GM23338 (cell line): ENCODE data around the gene TGFBR3. TPM values are rescaled to one million over a fixed set of nuclear protein-coding genes. Genes with fewer than 3 reads are reported as not detected.

ENCODE experiments used
- ATAC-seq: fragments of 200-7000 bp; cut with Tn5 transposase; 3 replicates; pipeline ENCODE4 v1.9.1; 2020
- DNase-seq: peaks from one replicate; pipeline ENCODE4 v3.0.0-alpha.2; 2015; ENCODE audit warnings: low spot score
- H2AFZ ChIP-seq: fragments of 200-600 bp; sonication (generic); 2 replicates; pipeline ENCODE4 v1.8.0; 2016; ENCODE audit warnings: antibody characterized with exemption, mild to moderate bottlenecking, moderate library complexity
- H3F3A ChIP-seq: fragments of 200-600 bp; sonication (generic); replicated peaks from 2 replicates; pipeline ENCODE4 v1.8.0; 2017; ENCODE audit warnings: antibody characterized with exemption, mixed run types, low read depth
- H3K27ac ChIP-seq: fragments of 200-600 bp; sonication (generic); 2 replicates; pipeline ENCODE4 v1.6.1; 2016; ENCODE audit warnings: low read depth
- H3K27me3 ChIP-seq: fragments of 200-600 bp; sonication (generic); 2 replicates; pipeline ENCODE4 v1.8.0; 2016; ENCODE audit warnings: mild to moderate bottlenecking, mixed run types, moderate library complexity; ENCODE audit not compliant: insufficient read depth
- H3K36me3 ChIP-seq: fragments of 200-600 bp; sonication (generic); 2 replicates; pipeline ENCODE4 v1.8.0; 2016; ENCODE audit warnings: mild to moderate bottlenecking; ENCODE audit not compliant: insufficient read depth
- H3K4me1 ChIP-seq: fragments of 200-600 bp; sonication (generic); 2 replicates; pipeline ENCODE4 v1.8.0; 2016; ENCODE audit warnings: mild to moderate bottlenecking, moderate library complexity; ENCODE audit not compliant: insufficient read depth
- H3K4me2 ChIP-seq: fragments of 200-600 bp; sonication (generic); 2 replicates; pipeline ENCODE4 v1.7.1; 2017; ENCODE audit warnings: mixed run types
- H3K4me3 ChIP-seq: fragments of 200-600 bp; sonication (generic); 2 replicates; pipeline ENCODE4 v1.6.1; 2016; ENCODE audit warnings: mixed run types
- H3K79me2 ChIP-seq: fragments of 200-600 bp; sonication (generic); replicated peaks from 2 replicates; pipeline ENCODE4 v1.8.0; 2017; ENCODE audit warnings: mild to moderate bottlenecking; ENCODE audit not compliant: insufficient read depth
- H3K9me2 ChIP-seq: fragments of 200-600 bp; sonication (generic); 2 replicates; pipeline ENCODE4 v1.8.0; 2017; ENCODE audit not compliant: insufficient read depth
- H4K20me1 ChIP-seq: fragments of 200-600 bp; sonication (generic); replicated peaks from 2 replicates; pipeline ENCODE4 v1.8.0; 2017; ENCODE audit warnings: mild to moderate bottlenecking; ENCODE audit not compliant: insufficient read depth
- H3K27ac Mint-ChIP-seq: 2 replicates; pipeline ENCODE4 v1.8.0; 2020; ENCODE audit warnings: inconsistent platforms, mild to moderate bottlenecking, moderate library complexity, mixed read lengths
- H3K27me3 Mint-ChIP-seq: 3 replicates; pipeline ENCODE4 v1.8.0; 2022; ENCODE audit warnings: low read depth, mild to moderate bottlenecking, moderate library complexity, mixed read lengths, inconsistent platforms; ENCODE audit not compliant: insufficient read depth, poor library complexity
- H3K36me3 Mint-ChIP-seq: 3 replicates; pipeline ENCODE4 v1.8.0; 2021; ENCODE audit warnings: low read depth, mild to moderate bottlenecking, inconsistent platforms, moderate library complexity, mixed read lengths
- H3K4me1 Mint-ChIP-seq: 3 replicates; pipeline ENCODE4 v1.8.0; 2020; ENCODE audit warnings: mild to moderate bottlenecking, inconsistent platforms, mixed read lengths
- H3K4me3 Mint-ChIP-seq: 3 replicates; pipeline ENCODE4 v1.8.0; 2021; ENCODE audit warnings: moderate library complexity, mild to moderate bottlenecking, inconsistent platforms, mixed read lengths
- H3K9me3 Mint-ChIP-seq: 3 replicates; pipeline ENCODE4 v1.8.0; 2020; ENCODE audit warnings: moderate library complexity, mild to moderate bottlenecking, inconsistent platforms, mixed read lengths
- CTCF ChIP-seq, 2 experiments: fragments of 200-600 bp in 1 of 2; sonication (generic) in 1 of 2; conservative IDR thresholded peaks; 2 replicates each; pipeline versions ENCODE4 v1.5.1 to v1.6.1; 2016 to 2017; ENCODE audit warnings: antibody characterized with exemption in 2 of 2, low read depth in 2 of 2, mild to moderate bottlenecking in 2 of 2, moderate library complexity in 1 of 2
- EZH2 ChIP-seq: fragments of 200-600 bp; sonication (generic); IDR thresholded peaks from one replicate; pipeline ENCODE4 v1.8.0; 2017; ENCODE audit warnings: antibody characterized with exemption, mild to moderate bottlenecking, low read depth; ENCODE audit not compliant: unreplicated experiment
- JUNB ChIP-seq: IDR thresholded peaks from one replicate; pipeline ENCODE4 v1.6.1; 2016; ENCODE audit warnings: antibody characterized with exemption; ENCODE audit not compliant: unreplicated experiment
- NANOG ChIP-seq: IDR thresholded peaks from 2 replicates; pipeline ENCODE4 v1.6.1; 2016; ENCODE audit warnings: antibody characterized with exemption, borderline replicate concordance
- REST ChIP-seq: IDR thresholded peaks from one replicate; pipeline ENCODE4 v1.6.1; 2018; ENCODE audit warnings: antibody characterized with exemption; ENCODE audit not compliant: unreplicated experiment
- ZNF114 ChIP-seq: fragments of 250-450 bp; sonication (Bioruptor Pico); IDR thresholded peaks from 2 replicates; pipeline ENCODE4 v1.5.0; 2020; ENCODE audit warnings: mild to moderate bottlenecking, moderate library complexity
- ZNF331 ChIP-seq: fragments of 250-450 bp; sonication (Bioruptor Pico); IDR thresholded peaks from 2 replicates; pipeline ENCODE4 v1.5.0; 2020; ENCODE audit warnings: low read depth, mild to moderate bottlenecking, moderate library complexity
- polyA plus RNA-seq: library from polyadenylated mRNA; unstranded; fragments of >200 nt; fragmentation: Nextera tagmentation; extraction: Ambion mirVana; gene quantifications from 2 replicates; pipeline ENCODE4 v1.2.1, GENCODE V29; 2016
- total RNA-seq: library from RNA; depleted of rRNA; stranded (reverse); fragments of >200 nt; shearing (Covaris generic); gene quantifications from 2 replicates; pipeline ENCODE4 v1.2.3, GENCODE V29; 2014
- TF ChIP-seq, protein P1 (sequence below): IDR thresholded peaks from 2 replicates; pipeline ENCODE4 v1.6.1; 2016; ENCODE audit warnings: antibody characterized with exemption

TGFBR3 gene
- total and polyA plus RNA-seq, 2 experiments from 2014 or later: 1.7 to 2.9 TPM

DNA sequence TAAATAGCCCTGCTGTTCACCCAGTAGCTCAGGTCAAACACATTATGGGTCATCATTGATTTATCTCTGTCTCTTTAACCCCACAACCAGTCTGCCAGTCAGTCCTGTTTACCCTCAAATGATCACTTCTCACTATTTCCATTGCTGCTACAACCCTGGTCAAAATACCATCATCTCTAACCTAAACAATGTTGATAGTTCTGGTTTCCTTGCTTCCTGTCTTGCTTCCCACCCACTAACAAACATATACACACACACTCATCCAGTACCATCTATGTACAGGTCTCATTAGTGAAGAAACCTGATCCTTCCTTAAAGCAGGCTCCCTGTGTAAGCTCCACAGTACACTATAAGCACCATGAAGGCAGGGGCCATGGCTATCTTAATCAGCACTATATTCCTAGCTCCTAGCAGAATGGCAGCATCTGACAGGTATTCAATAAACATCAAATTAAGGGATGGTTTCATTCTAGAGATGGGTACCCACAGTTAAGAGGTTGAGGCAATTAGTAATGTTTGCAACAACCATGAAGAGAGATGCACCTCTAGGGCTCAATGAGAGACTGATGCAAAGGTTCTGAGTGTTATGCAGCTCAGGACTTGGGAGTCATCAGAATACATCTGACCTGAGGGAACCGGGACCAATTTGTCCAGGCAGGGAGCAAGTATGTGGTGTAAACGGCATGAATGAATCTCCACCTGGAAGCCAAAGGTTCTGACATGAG, 10.0 kb upstream of the TGFBR3 start:
- ATAC-seq (no peak), DNase-seq (no peak)
- Histone ChIP-seq H3K79me2 (no peaks in the 10 kb centered on the region), H3K9me2 (no peaks in the 10 kb centered on the region), H3K36me3 (no peaks in the 10 kb centered on the region), H3K4me3 (no peak overlapping the region), H3K27ac (no peak overlapping the region), H2AFZ (no peak overlapping the region), H3K4me2 (no peak overlapping the region), H3K4me1 (no peaks in the 10 kb centered on the region), H4K20me1 (no peaks in the 10 kb centered on the region), H3K27me3 (no peaks in the 10 kb centered on the region), H3F3A (no peaks in the 10 kb centered on the region)
- H3K36me3 Mint-ChIP-seq: no peaks in the 10 kb centered on the region
- no peak overlapping the region for H3K27ac Mint-ChIP-seq
- peaks cover 13% of the 10 kb centered on the region; the same call in 2 of the 3 replicates for H3K4me1 Mint-ChIP-seq
- no peaks in the 10 kb centered on the region for H3K9me3 Mint-ChIP-seq
- no peak overlapping the region for H3K4me3 Mint-ChIP-seq
- TF ChIP-seq EZH2 (no peak), REST (no peak), ZNF331 (CRISPR knock-in tag) (no peak), ZNF114 (CRISPR knock-in tag) (no peak), JUNB (no peak), CTCF (conservative IDR thresholded peaks at IDR 0.05; ENCODE audit: low read depth in 2 of 2) (no peak), NANOG (no peak)
- TF ChIP-seq, protein P1, sequence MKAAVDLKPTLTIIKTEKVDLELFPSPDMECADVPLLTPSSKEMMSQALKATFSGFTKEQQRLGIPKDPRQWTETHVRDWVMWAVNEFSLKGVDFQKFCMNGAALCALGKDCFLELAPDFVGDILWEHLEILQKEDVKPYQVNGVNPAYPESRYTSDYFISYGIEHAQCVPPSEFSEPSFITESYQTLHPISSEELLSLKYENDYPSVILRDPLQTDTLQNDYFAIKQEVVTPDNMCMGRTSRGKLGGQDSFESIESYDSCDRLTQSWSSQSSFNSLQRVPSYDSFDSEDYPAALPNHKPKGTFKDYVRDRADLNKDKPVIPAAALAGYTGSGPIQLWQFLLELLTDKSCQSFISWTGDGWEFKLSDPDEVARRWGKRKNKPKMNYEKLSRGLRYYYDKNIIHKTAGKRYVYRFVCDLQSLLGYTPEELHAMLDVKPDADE: no peak
- peaks cover 2% of the 10 kb centered on the region for H3K27me3 Mint-ChIP-seq
